HL-60 (cell line): ENCODE data around the gene MALRD1.
"Not testable (repeated sequence)": the region's sequence is repeated elsewhere in the genome, so short reads cannot be mapped to it uniquely, and the experiment has no call there.

Experiments
- DNase-seq, 2 experiments: peaks; one replicate each; pipeline ENCODE4 v3.0.0-alpha.2; 2010 to 2020; ENCODE audit warnings: low read depth in 1 of 2, low spot score in 1 of 2
- H3K27ac ChIP-seq: fragments of 250-450 bp; sonication (Bioruptor Pico); replicated peaks from 2 replicates; pipeline ENCODE4 v1.5.1; 2020; ENCODE audit warnings: mild to moderate bottlenecking, moderate library complexity
- H3K27me3 ChIP-seq: fragments of 250-450 bp; sonication (Bioruptor Pico); 2 replicates; pipeline ENCODE4 v1.5.1; 2021; ENCODE audit warnings: mild to moderate bottlenecking, moderate library complexity; ENCODE audit not compliant: insufficient read depth, poor library complexity, severe bottlenecking
- H3K4me3 ChIP-seq: replicated peaks from 2 replicates; pipeline ENCODE4 v1.5.1; 2011; ENCODE audit warnings: mild to moderate bottlenecking, control low read depth, low read length; ENCODE audit not compliant: insufficient read depth
- GABPA ChIP-seq: IDR thresholded peaks from 2 replicates; pipeline ENCODE4 v1.6.1; 2012; ENCODE audit warnings: low read depth
- POLR2AphosphoS5 ChIP-seq: IDR thresholded peaks from 2 replicates; pipeline ENCODE4 v1.6.1; 2012; ENCODE audit warnings: low read depth
- SPI1 ChIP-seq: IDR thresholded peaks from 2 replicates; pipeline ENCODE4 v1.6.1; 2012; ENCODE audit warnings: low read depth, mild to moderate bottlenecking, borderline replicate concordance
- TF ChIP-seq, protein P1 (sequence below): IDR thresholded peaks from one replicate; pipeline ENCODE4 v1.5.1; 2011; ENCODE audit warnings: low read length, control low read depth, inconsistent platforms; ENCODE audit not compliant: insufficient read depth
- TF ChIP-seq, protein P2 (sequence below): IDR thresholded peaks from 2 replicates; pipeline ENCODE4 v1.6.1; 2012; ENCODE audit warnings: low read depth; ENCODE audit not compliant: insufficient replicate concordance

MALRD1 gene

DNA sequence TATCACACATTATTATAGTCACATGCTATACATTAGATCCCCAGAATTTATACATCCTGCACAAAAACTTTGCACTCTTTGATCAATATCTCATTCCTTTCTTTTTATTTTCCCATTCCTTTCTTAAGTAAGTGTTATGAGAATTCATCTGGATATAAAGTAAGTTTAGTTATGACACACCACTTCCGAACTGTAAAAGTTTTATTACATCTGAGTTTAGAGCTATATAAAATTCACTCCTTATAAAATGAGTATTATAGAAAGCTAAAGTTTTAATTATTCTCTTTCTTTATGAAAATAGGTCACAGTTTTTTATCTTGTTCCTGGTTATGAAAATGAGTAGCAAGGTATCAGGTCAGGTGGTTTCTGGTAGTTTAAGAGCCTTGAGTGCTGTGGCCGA lies 683.0 kb downstream of the MALRD1 start:
- H3K27ac ChIP-seq, result no peak overlapping the region
- no peak overlapping the region for H3K4me3 ChIP-seq
- no peaks in the 10 kb centered on the region for H3K27me3 ChIP-seq
- no peak for TF ChIP-seq GABPA
- TF ChIP-seq POLR2AphosphoS5, result no peak
- DNase-seq, result no peak

DNA sequence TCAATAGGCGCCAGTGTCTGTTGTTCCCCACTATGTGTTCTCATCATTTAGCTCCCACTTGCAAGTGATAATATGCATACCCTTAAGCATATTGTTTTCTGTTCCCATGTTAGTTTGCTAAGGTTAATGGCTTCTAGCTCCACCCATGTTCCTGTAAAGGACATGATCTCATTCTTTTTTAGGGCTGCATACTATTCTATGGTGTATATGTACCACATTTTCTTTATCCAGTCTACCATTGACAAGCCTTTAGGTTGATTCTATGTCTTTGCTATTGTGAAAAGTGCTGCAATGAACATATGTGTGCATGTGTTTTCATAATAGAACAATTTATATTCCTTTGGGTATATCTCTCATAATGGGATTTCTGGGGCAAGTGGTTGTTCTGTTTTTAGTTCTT lies 689.8 kb downstream of the MALRD1 start:
- no peaks in the 10 kb centered on the region for H3K27me3 ChIP-seq
- no peak overlapping the region for H3K4me3 ChIP-seq
- no peak for TF ChIP-seq SPI1
- no peak for TF ChIP-seq GABPA
- TF ChIP-seq, protein P1, sequence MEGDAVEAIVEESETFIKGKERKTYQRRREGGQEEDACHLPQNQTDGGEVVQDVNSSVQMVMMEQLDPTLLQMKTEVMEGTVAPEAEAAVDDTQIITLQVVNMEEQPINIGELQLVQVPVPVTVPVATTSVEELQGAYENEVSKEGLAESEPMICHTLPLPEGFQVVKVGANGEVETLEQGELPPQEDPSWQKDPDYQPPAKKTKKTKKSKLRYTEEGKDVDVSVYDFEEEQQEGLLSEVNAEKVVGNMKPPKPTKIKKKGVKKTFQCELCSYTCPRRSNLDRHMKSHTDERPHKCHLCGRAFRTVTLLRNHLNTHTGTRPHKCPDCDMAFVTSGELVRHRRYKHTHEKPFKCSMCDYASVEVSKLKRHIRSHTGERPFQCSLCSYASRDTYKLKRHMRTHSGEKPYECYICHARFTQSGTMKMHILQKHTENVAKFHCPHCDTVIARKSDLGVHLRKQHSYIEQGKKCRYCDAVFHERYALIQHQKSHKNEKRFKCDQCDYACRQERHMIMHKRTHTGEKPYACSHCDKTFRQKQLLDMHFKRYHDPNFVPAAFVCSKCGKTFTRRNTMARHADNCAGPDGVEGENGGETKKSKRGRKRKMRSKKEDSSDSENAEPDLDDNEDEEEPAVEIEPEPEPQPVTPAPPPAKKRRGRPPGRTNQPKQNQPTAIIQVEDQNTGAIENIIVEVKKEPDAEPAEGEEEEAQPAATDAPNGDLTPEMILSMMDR, result no peak
- TF ChIP-seq, protein P2, sequence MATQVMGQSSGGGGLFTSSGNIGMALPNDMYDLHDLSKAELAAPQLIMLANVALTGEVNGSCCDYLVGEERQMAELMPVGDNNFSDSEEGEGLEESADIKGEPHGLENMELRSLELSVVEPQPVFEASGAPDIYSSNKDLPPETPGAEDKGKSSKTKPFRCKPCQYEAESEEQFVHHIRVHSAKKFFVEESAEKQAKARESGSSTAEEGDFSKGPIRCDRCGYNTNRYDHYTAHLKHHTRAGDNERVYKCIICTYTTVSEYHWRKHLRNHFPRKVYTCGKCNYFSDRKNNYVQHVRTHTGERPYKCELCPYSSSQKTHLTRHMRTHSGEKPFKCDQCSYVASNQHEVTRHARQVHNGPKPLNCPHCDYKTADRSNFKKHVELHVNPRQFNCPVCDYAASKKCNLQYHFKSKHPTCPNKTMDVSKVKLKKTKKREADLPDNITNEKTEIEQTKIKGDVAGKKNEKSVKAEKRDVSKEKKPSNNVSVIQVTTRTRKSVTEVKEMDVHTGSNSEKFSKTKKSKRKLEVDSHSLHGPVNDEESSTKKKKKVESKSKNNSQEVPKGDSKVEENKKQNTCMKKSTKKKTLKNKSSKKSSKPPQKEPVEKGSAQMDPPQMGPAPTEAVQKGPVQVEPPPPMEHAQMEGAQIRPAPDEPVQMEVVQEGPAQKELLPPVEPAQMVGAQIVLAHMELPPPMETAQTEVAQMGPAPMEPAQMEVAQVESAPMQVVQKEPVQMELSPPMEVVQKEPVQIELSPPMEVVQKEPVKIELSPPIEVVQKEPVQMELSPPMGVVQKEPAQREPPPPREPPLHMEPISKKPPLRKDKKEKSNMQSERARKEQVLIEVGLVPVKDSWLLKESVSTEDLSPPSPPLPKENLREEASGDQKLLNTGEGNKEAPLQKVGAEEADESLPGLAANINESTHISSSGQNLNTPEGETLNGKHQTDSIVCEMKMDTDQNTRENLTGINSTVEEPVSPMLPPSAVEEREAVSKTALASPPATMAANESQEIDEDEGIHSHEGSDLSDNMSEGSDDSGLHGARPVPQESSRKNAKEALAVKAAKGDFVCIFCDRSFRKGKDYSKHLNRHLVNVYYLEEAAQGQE, result no peak
- no peak for TF ChIP-seq POLR2AphosphoS5
- DNase-seq, result no peak
- H3K27ac ChIP-seq, result no peak overlapping the region

DNA sequence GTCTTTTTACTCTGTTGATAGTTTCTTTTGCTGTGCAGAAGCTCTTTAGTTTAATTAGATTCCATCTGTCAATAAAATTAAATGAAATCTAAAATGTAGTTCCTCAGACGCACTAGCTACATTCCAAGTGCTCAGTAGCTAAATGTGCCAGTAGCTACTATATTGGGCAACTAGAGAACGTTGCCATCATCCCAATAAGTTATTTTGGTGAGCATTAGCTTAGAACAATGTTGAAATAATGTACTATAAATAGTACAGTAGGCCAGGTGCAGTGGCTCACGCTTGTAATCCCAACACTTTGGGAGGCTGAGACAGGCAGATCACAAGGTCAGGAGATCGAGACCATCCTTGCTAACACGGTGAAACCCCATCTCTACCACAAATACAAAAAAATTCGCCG lies 690.6 kb downstream of the MALRD1 start:
- not testable (repeated sequence) for H3K27ac ChIP-seq, H3K4me3 ChIP-seq, H3K27me3 ChIP-seq, DNase-seq

DNA sequence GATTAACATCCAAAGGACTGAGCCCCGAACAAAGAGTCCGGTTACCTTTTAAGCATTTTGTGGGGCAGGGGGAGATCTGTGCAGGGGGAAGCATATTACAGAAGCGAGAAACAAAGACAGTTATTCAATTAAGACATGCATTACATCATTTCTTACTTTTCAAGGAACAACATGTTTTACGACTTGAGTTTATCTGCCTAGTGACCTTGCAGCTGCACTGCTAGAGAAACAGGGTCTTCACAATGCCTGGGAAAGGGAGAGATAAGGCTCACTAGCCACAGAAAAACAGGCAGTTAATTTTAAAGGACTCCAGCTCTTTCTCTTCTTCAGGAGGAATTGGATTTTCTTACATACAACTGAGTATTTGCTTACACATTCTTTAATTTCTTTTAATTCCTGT lies 693.5 kb downstream of the MALRD1 start:
- not testable (repeated sequence) for DNase-seq, H3K4me3 ChIP-seq, H3K27ac ChIP-seq

DNA sequence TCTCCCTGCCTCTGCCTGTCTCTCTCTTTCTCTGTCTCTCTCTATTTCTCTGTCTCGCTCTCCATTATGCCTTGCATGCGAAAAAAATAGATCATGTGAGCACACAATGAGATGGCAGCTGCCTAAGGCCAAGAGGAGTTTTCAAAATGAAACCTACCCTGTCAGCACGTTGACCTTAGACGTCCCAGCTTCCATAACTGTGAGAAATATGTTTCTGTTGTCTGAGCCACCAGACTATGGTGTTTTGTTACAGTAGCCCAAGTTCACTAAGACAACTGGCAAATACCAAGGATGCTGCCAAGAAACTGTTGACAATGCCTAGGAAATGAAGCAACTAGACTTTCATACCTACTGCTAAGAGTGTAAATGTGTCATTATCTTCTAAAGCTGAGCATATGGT lies 697.1 kb downstream of the MALRD1 start:
- TF ChIP-seq SPI1, result no peak
- TF ChIP-seq POLR2AphosphoS5, result no peak
- TF ChIP-seq, protein P1, result no peak
- TF ChIP-seq, protein P2, result no peak
- no peak for TF ChIP-seq GABPA
- no peaks in the 10 kb centered on the region for H3K27me3 ChIP-seq
- DNase-seq, result no peak
- H3K27ac ChIP-seq, result no peak overlapping the region
- no peak overlapping the region for H3K4me3 ChIP-seq

More for the DNA sequence above, 693.5 kb downstream of the MALRD1 start:
- H3K27me3 ChIP-seq, result not testable (repeated sequence)
